ENCODE measurements around the gene SKOR1. TPM values are rescaled to one million over a fixed set of nuclear protein-coding genes. Genes with fewer than 3 reads are reported as not detected.

The SKOR1 gene
- polyA plus RNA-seq, 3 donors: 0.37 to 0.73 (median 0.42) TPM

GRCh38 chr15:67827562-67828277 lies 2.4 kb downstream of the SKOR1 start:
- no peak for DNase-seq (ENCODE audit: extremely low read depth in 1 of 11, low read depth in 9 of 11, low spot score in 4 of 11)

GRCh38 chr15:67828278-67828968 lies 3.1 kb downstream of the SKOR1 start:
- DNase-seq (ENCODE audit: extremely low read depth in 1 of 11, low read depth in 9 of 11, low spot score in 4 of 11): no peak

DNA sequence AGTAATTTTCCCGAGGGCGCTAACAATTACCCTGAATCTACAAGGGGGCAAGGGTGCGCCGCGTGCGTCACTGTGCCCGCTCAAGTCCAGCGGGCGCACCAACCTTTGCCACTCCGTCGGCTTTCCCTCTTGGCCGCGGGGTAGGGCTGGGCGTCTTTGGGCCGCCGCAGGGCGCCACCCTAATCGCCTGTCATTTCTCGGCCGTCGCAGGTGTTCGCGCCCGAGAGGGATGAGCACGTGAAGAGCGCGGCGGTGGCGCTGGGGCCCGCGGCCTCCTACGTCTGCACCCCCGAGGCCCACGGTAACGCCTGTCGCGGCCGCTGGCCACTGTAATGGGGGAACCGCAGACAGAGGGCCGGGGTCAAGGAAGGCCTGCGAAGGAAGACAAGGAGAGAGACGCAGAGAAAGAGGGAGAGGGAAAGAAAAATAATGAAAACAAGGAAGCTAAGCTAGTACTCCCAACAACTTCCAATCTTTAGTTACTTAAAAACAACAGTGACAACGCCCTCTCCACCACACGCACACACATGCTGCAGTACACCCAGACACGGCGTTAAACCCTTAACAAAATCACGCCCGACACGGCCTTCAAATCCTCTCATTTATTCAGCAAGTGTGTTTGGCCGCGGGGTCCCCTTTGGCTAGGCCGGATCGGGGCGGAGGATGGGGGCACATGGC lies 3.8 kb downstream of the SKOR1 start:
- DNase-seq (ENCODE audit: extremely low read depth in 1 of 11, low read depth in 9 of 11, low spot score in 4 of 11): no peak

DNA sequence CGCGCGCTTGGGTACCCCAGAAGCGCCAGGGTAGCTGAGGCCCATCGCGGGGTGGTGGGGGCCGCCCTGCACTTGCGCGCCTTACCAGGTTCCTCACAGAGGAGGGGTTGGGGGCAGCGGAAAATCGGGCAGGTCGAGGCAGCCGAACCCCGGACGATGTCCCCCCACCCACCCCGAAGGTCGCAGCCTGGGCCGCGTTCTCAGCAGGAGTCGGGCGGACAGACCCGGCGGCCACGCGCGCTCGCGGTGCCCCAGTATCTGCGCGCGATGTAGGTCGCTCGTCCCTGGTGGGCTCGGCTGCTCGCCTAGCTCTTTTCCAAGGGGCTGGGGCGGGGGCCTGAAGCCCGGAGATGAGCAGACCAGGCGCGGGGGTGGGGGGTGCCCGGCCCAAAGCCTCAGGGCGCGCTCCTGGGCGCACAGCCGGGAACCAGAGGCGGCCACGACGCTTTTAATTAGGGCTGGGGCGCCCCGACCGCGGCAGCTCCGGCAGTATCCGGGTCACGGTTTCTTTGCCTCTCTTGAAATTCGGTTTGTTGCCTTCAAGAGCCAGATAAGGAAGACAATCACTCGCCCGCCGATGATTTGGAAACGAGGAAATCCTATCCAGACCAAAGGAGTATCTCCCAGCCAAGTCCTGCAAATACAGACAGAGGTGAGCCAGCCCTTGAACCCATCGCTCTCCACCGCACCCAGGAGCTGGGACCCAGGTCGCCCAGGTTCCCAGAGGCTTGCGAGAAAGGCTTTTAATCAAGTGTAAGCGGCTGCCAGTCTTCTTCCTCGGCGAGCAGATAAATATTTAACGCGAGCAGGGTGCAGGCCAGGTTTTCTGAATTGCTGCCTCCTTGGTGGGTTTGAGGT lies 4.6 kb downstream of the SKOR1 start:
- no peak for DNase-seq (ENCODE audit: extremely low read depth in 1 of 11, low read depth in 9 of 11, low spot score in 4 of 11)

GRCh38 chr15:67831363-67831762 lies 6.1 kb downstream of the SKOR1 start:
- no peak for DNase-seq (ENCODE audit: extremely low read depth in 1 of 11, low read depth in 9 of 11, low spot score in 4 of 11)

- DNase-seq (ENCODE audit: extremely low read depth in 1 of 11, low read depth in 9 of 11, low spot score in 4 of 11): no peak
Observed at GRCh38 chr15:67832031-67832551, 6.8 kb downstream of the SKOR1 start.

DNA sequence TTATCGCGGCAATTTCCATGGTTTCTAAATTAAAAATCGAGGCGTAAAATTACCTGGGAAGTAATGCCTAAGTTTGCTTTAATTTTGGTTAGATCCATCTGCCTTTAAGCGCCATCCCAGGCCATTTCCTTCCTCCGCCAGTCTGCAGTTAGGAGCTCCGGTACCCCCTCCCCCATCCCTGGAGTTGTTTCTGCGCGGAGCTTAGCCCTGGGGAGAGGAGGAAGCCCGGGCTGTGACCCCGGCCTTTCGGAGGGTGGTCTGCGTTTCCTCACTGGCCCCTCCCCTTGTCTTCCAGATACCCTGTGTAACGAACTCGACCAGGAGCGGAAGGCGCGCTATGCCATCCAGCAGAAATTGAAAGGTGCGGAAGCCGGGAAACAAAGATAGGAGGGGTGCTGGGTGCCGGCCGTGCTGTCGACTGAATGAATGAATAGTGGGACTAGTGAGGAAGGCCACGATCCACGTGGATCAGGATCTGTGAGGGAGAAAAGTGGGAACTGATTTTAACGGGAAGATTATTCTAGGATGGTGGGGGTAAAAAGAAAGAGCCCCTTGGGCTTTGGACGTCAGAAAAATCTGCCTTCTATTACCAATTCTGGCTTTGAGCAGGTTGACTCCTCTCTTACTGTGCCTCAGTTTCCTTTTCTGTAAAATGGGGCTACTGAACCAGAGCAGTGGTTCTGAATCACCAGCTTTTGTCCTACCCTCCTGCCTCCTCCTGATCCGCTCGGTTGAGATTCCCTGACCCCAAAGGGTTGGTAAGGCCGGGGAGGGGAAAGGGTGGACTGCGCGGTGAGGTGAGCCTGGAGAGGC lies 7.8 kb downstream of the SKOR1 start:
- DNase-seq (ENCODE audit: extremely low read depth in 1 of 11, low read depth in 9 of 11, low spot score in 4 of 11): no peak

DNA sequence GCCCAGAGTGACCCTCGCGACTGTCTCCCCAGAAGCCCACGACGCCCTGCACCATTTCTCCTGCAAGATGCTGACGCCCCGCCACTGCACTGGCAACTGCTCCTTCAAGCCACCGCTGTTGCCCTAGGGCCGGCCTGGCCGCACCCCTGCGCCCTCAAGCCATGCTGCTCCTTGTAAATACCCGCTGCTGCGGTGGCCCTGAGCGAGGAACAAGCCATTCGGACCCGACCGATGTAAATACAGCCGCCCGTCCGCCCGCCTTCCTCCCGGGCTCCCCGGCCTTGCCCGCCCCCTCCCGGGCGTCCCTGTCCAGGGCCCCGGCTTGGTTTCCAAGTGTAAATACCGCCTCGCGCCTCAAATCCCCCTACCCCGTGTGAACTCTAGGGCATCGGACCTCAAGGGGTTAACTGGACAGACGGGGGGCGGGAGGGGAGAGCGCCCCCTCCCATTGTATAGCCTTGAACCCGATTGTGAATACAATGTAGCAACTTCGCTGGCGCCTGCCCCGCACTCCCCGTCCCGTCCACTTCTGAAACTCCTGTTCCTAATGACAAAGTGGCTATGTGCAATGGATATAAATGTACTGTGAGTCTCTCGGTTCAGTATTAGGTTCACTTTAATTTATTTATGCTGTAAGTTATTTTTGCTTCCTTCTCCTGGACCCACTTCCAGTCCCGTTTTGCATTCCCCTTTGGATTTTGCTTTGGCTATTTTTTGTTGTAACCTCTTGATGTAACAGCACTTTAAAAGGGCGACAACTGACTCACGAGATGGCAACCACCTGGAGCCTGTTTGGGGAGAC lies 8.6 kb downstream of the SKOR1 start:
- no peak for DNase-seq (ENCODE audit: extremely low read depth in 1 of 11, low read depth in 9 of 11, low spot score in 4 of 11)

- DNase-seq (ENCODE audit: extremely low read depth in 1 of 11, low read depth in 9 of 11, low spot score in 4 of 11): no peak
Observed at GRCh38 chr15:67834581-67835296, 9.4 kb downstream of the SKOR1 start.

- no peak for DNase-seq (ENCODE audit: extremely low read depth in 1 of 11, low read depth in 9 of 11, low spot score in 4 of 11)
Observed at GRCh38 chr15:67835297-67836133, 10.2 kb downstream of the SKOR1 start.

- DNase-seq (ENCODE audit: extremely low read depth in 1 of 11, low read depth in 9 of 11, low spot score in 4 of 11): no peak
Observed at GRCh38 chr15:67836134-67836455, 10.8 kb downstream of the SKOR1 start.

- no peak for DNase-seq (ENCODE audit: extremely low read depth in 1 of 11, low read depth in 9 of 11, low spot score in 4 of 11)
Observed at GRCh38 chr15:67836477-67836876, 11.2 kb downstream of the SKOR1 start.

DNA sequence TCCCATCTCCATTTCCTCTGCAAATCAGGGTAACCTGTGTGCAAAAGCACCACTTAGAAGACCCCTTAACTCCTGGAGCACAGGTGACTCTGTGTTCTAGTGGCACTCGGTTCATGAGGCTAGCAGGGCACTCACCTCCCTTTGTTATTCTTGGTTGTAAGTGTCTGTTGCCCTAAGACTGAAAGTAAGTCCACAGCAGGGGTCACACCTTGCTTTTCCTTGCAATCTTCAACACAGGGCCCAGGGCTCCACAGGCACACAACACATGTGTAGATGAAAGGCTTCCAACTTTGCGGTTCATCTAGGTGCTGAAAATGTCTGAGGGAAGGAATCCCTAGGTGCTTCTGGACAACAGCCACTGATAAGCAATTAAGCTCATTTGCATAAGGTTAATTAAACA lies 11.6 kb downstream of the SKOR1 start:
- DNase-seq (ENCODE audit: extremely low read depth in 1 of 11, low read depth in 9 of 11, low spot score in 4 of 11): no peak

- DNase-seq (ENCODE audit: extremely low read depth in 1 of 11, low read depth in 9 of 11, low spot score in 4 of 11): no peak
Observed at GRCh38 chr15:67838789-67839332, 13.6 kb downstream of the SKOR1 start.

DNA sequence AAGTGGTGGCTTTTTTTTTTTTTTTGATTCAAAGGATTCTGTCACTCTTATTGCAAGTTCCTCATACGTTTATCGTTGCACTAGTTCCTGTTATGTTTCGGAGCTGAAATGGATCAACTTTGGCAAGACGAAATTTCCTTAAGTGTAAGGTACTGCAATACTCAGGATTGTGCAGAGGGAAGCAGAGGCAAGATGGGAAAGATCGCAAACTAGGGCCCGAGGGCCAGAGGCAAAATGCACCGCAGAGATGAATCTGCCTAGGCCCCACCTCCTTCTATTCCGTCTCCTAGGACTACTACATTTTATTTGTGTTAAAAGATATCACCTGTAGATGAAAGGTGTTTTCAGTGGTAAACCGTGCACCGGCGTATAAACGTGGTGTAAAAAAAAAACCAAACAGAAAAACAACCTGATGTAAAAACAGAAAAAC lies 14.2 kb downstream of the SKOR1 start:
- no peak for DNase-seq (ENCODE audit: extremely low read depth in 1 of 11, low read depth in 9 of 11, low spot score in 4 of 11)
